K562 (cell line): Measurements from ENCODE around the gene HMG20B. TPM values are rescaled to one million over a fixed set of nuclear protein-coding genes. Genes with fewer than 3 reads are reported as not detected.
A peak's percentile ranks its signal among the peaks of the same experiment; 100 is the strongest.

Experiments used
- ATAC-seq: fragments of 200-7000 bp; cut with Tn5 transposase; 3 replicates; pipeline ENCODE4 v1.9.1; 2020; ENCODE audit warnings: moderate library complexity
- BruUV-seq: library from RNA; stranded (reverse); fragments of 400-500 nt; replicated peaks from 2 replicates; lab custom pipeline; 2021; lab: Mats Ljungman, UMichigan
- CTCF ChIA-PET: fragments of 300-600 bp; formaldehyde crosslinking; extraction: SDS; loops from one replicate; lab custom pipeline; 2021; ENCODE audit warnings: low intra/inter-chr PET ratio; lab: Yijun Ruan, JAX
- POLR2A ChIA-PET: fragments of 300-600, 350-650 bp; sonication (Branson Sonifier 250); formaldehyde crosslinking; extraction: SDS; loops from one replicate; lab custom pipeline; 2021; ENCODE audit warnings: antibody characterized with exemption, inconsistent platforms; lab: Yijun Ruan, JAX
- DNase-seq, 4 experiments: peaks; one replicate each; pipeline versions ENCODE4 v3.0.0 to v3.0.0-alpha.2; 2011 to 2018; ENCODE audit warnings: low spot score in 3 of 4, mixed read lengths in 3 of 4; ENCODE audit errors: extremely low read depth in 1 of 4
- FAIRE-seq: peaks from 2 replicates; lab custom pipeline; 2011; peaks lifted over from hg19 to GRCh38; lab: Jason Lieb, UNC
- H2AFZ ChIP-seq: 2 replicates; pipeline ENCODE4 v1.6.0; 2011; ENCODE audit warnings: low read depth, low read length, control low read depth, inconsistent platforms
- H3K27ac ChIP-seq: fragments of 200-600 bp; 3 replicates; pipeline ENCODE4 v1.8.0; 2011; ENCODE audit warnings: low read depth, mild to moderate bottlenecking, control low read depth, inconsistent platforms, low read length, moderate library complexity, mixed read lengths; ENCODE audit errors: extremely low read depth
- H3K27me3 ChIP-seq, 2 experiments: fragments of 300-600 bp in 1 of 2; 2 replicates in 1 of 2; 3 replicates in 1 of 2; pipeline versions ENCODE4 v1.6.0 to v1.8.0; 2011; ENCODE audit warnings: inconsistent platforms in 2 of 2, low read length in 2 of 2, mild to moderate bottlenecking in 1 of 2, mixed read lengths in 1 of 2, moderate library complexity in 1 of 2; ENCODE audit not compliant: control insufficient read depth in 2 of 2, insufficient read depth in 2 of 2
- H3K36me3 ChIP-seq: fragments of 300-600 bp; 3 replicates; pipeline ENCODE4 v1.8.0; 2011; ENCODE audit warnings: mild to moderate bottlenecking, low read length, inconsistent platforms; ENCODE audit not compliant: control insufficient read depth, insufficient read depth
- H3K4me1 ChIP-seq, 2 experiments: fragments of 200-600 bp in 1 of 2; replicated peaks in 1 of 2; 2 replicates in 1 of 2; 3 replicates in 1 of 2; pipeline versions ENCODE4 v1.5.1 to v1.8.0; 2011; ENCODE audit warnings: inconsistent platforms in 2 of 2, low read length in 2 of 2, mild to moderate bottlenecking in 1 of 2, mixed read lengths in 1 of 2, moderate library complexity in 1 of 2; ENCODE audit not compliant: control insufficient read depth in 2 of 2, insufficient read depth in 2 of 2
- H3K4me2 ChIP-seq: 2 replicates; pipeline ENCODE4 v1.6.1; 2011; ENCODE audit warnings: low read length, control low read depth, inconsistent platforms, mixed read lengths; ENCODE audit not compliant: insufficient read depth
- H3K4me3 ChIP-seq: fragments of 200-600 bp; sonication (generic), shearing (Covaris generic); 2 replicates; pipeline ENCODE4 v1.5.1; 2016; ENCODE audit warnings: control low read depth, inconsistent platforms
- H3K79me2 ChIP-seq: fragments of 200-600 bp; 3 replicates; pipeline ENCODE4 v1.8.0; 2011; ENCODE audit warnings: low read length, inconsistent platforms; ENCODE audit not compliant: control insufficient read depth, insufficient read depth
- H3K9ac ChIP-seq, 2 experiments: 2 replicates each; pipeline versions ENCODE4 v1.6.0 to v1.6.1; 2011; ENCODE audit warnings: low read depth in 2 of 2, low read length in 2 of 2, control low read depth in 1 of 2, inconsistent platforms in 1 of 2, mild to moderate bottlenecking in 1 of 2, mixed read lengths in 1 of 2; ENCODE audit not compliant: insufficient read depth in 1 of 2
- H3K9me1 ChIP-seq: one replicate; pipeline ENCODE4 v1.6.0; 2011; ENCODE audit warnings: inconsistent platforms, mild to moderate bottlenecking, low read length, moderate library complexity; ENCODE audit not compliant: control insufficient read depth, insufficient read depth
- H3K9me3 ChIP-seq: replicated peaks from 2 replicates; pipeline ENCODE4 v1.5.1; 2011; ENCODE audit warnings: low read depth, low read length, inconsistent platforms; ENCODE audit not compliant: control insufficient read depth, insufficient read depth
- H4K20me1 ChIP-seq: replicated peaks from 2 replicates; pipeline ENCODE4 v1.6.1; 2011; ENCODE audit warnings: low read length, inconsistent platforms, mixed read lengths; ENCODE audit not compliant: control insufficient read depth, insufficient read depth
- CBX1 ChIP-seq: sonication (generic); IDR thresholded peaks from 2 replicates; pipeline ENCODE4 v1.6.1; 2016; ENCODE audit warnings: antibody characterized with exemption, low read depth, mild to moderate bottlenecking
- CBX3 ChIP-seq, 2 experiments: IDR thresholded peaks; 1 replicate in 1 of 2; 2 replicates in 1 of 2; pipeline ENCODE4 v1.6.1; 2012; ENCODE audit warnings: inconsistent platforms in 2 of 2, low read length in 2 of 2, borderline replicate concordance in 1 of 2, control low read depth in 1 of 2
- MCM5 ChIP-seq: fragments of 450-650 bp; IDR thresholded peaks from 2 replicates; pipeline ENCODE4 v1.6.1; 2016; ENCODE audit warnings: low read depth
- NFE2L1 ChIP-seq: fragments of 450-650 bp; IDR thresholded peaks from 2 replicates; pipeline ENCODE4 v1.6.1; 2016; ENCODE audit warnings: missing genetic modification characterization, low read depth, mild to moderate bottlenecking, missing compliant biosample characterization, moderate library complexity, borderline replicate concordance
- POLR2G ChIP-seq: fragments of 200-400 bp; formaldehyde crosslinking; IDR thresholded peaks from 2 replicates; pipeline ENCODE4 v1.6.1; 2017; ENCODE audit warnings: low read depth, mild to moderate bottlenecking, antibody characterized with exemption, low read length, moderate library complexity
- RNF2 ChIP-seq: sonication (generic); IDR thresholded peaks from 2 replicates; pipeline ENCODE4 v1.6.1; 2016
- SNIP1 ChIP-seq: fragments of 450-650 bp; IDR thresholded peaks from 2 replicates; pipeline ENCODE4 v1.7.1; 2017; ENCODE audit warnings: low read depth, mild to moderate bottlenecking
- SP2 ChIP-seq: IDR thresholded peaks from 2 replicates; pipeline ENCODE4 v1.6.1; 2011; ENCODE audit warnings: mild to moderate bottlenecking, low read depth, low read length, moderate library complexity; ENCODE audit not compliant: poor library complexity, severe bottlenecking; ENCODE audit errors: extremely low read depth
- ZNF3 ChIP-seq: fragments of 250-450 bp; sonication (Bioruptor Pico); IDR thresholded peaks from 2 replicates; pipeline ENCODE4 v1.5.0; 2021; ENCODE audit warnings: mild to moderate bottlenecking, moderate library complexity
- WGBS: fragments of 100-300 bp; shearing (Covaris generic); methylation state at CpG from one replicate; pipeline ENCODE4 v1.1.6; 2016; ENCODE audit warnings: low coverage, mixed read lengths; ENCODE audit not compliant: insufficient coverage; ENCODE audit errors: missing lambda C conversion rate; 5-methylcytosine and 5-hydroxymethylcytosine counted together
- in situ Hi-C: fragments of 300-500 bp; cut with MboI; formaldehyde crosslinking; loops from 4 replicates; pipeline ENCODE4 v1.15.0; 2018; ENCODE audit warnings: inconsistent platforms, mixed read lengths
- intact Hi-C: fragments of 100-400 bp; cut with micrococcal nuclease; formaldehyde crosslinking; loops from 2 replicates; pipeline ENCODE4 v1.14.2; 2022
- polyA plus RNA-seq, 8 experiments: library from polyadenylated mRNA; depleted of rRNA in 4 of 8; stranded (reverse) in 5 of 8; unstranded in 3 of 8; fragments of >200 nt; fragmentation: Nextera tagmentation in 2 of 8; fragmentation: Illumina TruSeq in 1 of 8; extraction: Ambion mirVana in 2 of 8; extraction: Trizol in 1 of 8; gene quantifications; 2 replicates each; pipeline versions ENCODE4 v1.2.1 to v1.2.3, GENCODE V29; 2011 to 2014; ENCODE audit warnings: inconsistent platforms in 1 of 8, missing spikeins in 1 of 8
- total RNA-seq, 7 experiments: library from RNA; depleted of rRNA in 6 of 7; stranded (reverse); fragments of >200 nt in 6 of 7; fragmentation: Illumina TruSeq in 2 of 7; extraction: Trizol in 2 of 7; gene quantifications; 2 replicates each; pipeline versions ENCODE4 v1.2.1 to v1.2.3, GENCODE V29; 2011 to 2021; ENCODE audit warnings: low replicate concordance in 1 of 7
- TF ChIP-seq, protein P1 (sequence below): fragments of 450-650 bp; IDR thresholded peaks from 2 replicates; pipeline ENCODE4 v1.6.1; 2017; ENCODE audit warnings: mild to moderate bottlenecking, moderate library complexity

HMG20B gene
- total and polyA plus RNA-seq, 9 of the 15 experiments (the other 6 are each of a cell fraction or from before 2014, with no cell fraction given), result 0.35 to 172 (median 38.6) TPM

GRCh38 chr19:3546119-3546518, 26.6 kb upstream of the HMG20B start:
- no peak overlapping the region for H3K4me3 ChIP-seq
- H3K9me1 ChIP-seq, result no peaks in the 10 kb centered on the region
- peaks cover 5% of the 10 kb centered on the region; the same call in 1 of the 2 replicates for H4K20me1 ChIP-seq
- DNase-seq (no peak), ATAC-seq (no peak), FAIRE-seq (no peak)
- H3K9me3 ChIP-seq, result no peaks in the 10 kb centered on the region
- no TSS peak for BruUV-seq
- H3K9ac ChIP-seq, result no peak overlapping the region
- H2AFZ ChIP-seq, result no peak overlapping the region
- in situ Hi-C loops (no loop called here), intact Hi-C loops (loop anchor here (10.0 kb wide), 1 partner anchor 59 kb away; the partner anchor contains the start of gene TBXA2R)
- peaks cover 72% of the 10 kb centered on the region; the same call in 2 of the 3 replicates for H3K36me3 ChIP-seq
- no peaks in the 10 kb centered on the region for H3K79me2 ChIP-seq
- TF ChIP-seq POLR2G, result peak; percentile 53; the same call in 1 of the 2 replicates
- no peak for TF ChIP-seq MCM5
- no peak overlapping the region for H3K27ac ChIP-seq
- ChIA-PET CTCF (interaction anchor here (1.0 to 2.1 kb wide), 3 partner anchors 73 to 307 kb away, joined by 3 to 19 read pairs (median 3); no protein-coding TSS in a partner anchor), POLR2A (interaction anchor here (0.7 to 1.0 kb wide), 2 partner anchors 12 to 152 kb away, joined by 3 read pairs; no protein-coding TSS in a partner anchor)
- H3K4me2 ChIP-seq, result no peak overlapping the region
- peaks cover 0 to 54% of the 10 kb centered on the region in 2 experiments; a peak in 3 of 5 replicates for H3K4me1 ChIP-seq
- WGBS, result 92% methylated on average over 20 of the region's 23 CpGs
- H3K27me3 ChIP-seq, result no peaks in the 10 kb centered on the region

DNA sequence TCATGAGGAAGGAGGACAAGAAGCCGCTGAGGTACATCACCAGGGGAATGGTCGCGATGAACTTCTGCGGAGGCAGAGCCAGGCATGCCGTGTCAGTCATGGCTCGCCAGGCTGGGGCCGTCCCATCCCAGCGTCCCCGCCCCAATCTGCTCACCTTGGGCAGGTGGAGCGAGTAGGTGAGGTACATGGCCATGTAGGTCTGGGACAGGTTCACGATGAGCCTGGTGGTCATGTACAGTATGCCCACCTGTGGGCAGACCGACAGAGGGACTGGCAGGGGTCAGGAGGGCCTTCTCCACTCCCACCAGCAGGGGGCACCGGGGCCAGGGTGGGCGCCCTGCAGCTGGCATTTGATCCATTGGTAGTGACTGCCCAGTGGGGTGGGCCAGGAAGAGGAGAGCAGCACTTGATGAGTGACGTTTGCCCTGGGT, 25.4 kb upstream of the HMG20B start:
- Histone ChIP-seq H3K4me1 (peaks cover 0 to 64% of the 10 kb centered on the region in 2 experiments; a peak in 3 of 5 replicates), H3K27ac (no peak overlapping the region), H3K36me3 (peaks cover 73% of the 10 kb centered on the region; the same call in 2 of the 3 replicates), H3K9me1 (no peaks in the 10 kb centered on the region), H3K9me3 (no peaks in the 10 kb centered on the region), H3K27me3 (no peaks in the 10 kb centered on the region), H4K20me1 (peaks cover 5% of the 10 kb centered on the region; the same call in 1 of the 2 replicates), H2AFZ (no peak overlapping the region), H3K4me3 (no peak overlapping the region), H3K79me2 (no peaks in the 10 kb centered on the region; the same call in 2 of the 3 replicates), H3K9ac (no peak overlapping the region; a peak in 1 of 4 replicates), H3K4me2 (no peak overlapping the region)
- in situ Hi-C loops, result no loop called here
- 87% methylated on average over 9 of the region's 15 CpGs for WGBS
- peak in 1 of 4 experiments; percentile 54 for DNase-seq
- no TSS peak for BruUV-seq
- POLR2A ChIA-PET, result interaction anchor here (2.4 kb wide), 1 partner anchor 10 kb away, joined by 9 read pairs; the partner anchor contains the start of gene MFSD12
- CTCF ChIA-PET, result no interaction called here
- intact Hi-C loops, result loop anchor here (10.0 kb wide), 1 partner anchor 57 kb away; the partner anchor contains the start of gene TBXA2R
- no peak for ATAC-seq
- no peak for FAIRE-seq
- TF ChIP-seq RNF2 (no peak), ZNF3 (no peak), SP2 (no peak), NFE2L1 (tag) (no peak), SNIP1 (no peak), CBX1 (0 out of 2 replicates have a peak, but pooled peaks have one; percentile 58), CBX3 (IDR thresholded peaks at IDR 0.05; ENCODE audit: borderline replicate concordance in 1 of 2, low read length in 2 of 2) (no peak)
- TF ChIP-seq, protein P1, sequence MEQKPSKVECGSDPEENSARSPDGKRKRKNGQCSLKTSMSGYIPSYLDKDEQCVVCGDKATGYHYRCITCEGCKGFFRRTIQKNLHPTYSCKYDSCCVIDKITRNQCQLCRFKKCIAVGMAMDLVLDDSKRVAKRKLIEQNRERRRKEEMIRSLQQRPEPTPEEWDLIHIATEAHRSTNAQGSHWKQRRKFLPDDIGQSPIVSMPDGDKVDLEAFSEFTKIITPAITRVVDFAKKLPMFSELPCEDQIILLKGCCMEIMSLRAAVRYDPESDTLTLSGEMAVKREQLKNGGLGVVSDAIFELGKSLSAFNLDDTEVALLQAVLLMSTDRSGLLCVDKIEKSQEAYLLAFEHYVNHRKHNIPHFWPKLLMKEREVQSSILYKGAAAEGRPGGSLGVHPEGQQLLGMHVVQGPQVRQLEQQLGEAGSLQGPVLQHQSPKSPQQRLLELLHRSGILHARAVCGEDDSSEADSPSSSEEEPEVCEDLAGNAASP, result no peak
